Stimulated activated CD4-positive, alpha-beta T cell treated with anti-CD3 and anti-CD28 coated beads, TNF-alpha, amount 100 ng/mL, for 4 hours (primary cell): ENCODE measurements around the gene ZIM2.

Source experiments
- DNase-seq, 3 experiments: peaks; one replicate each; pipeline ENCODE4 v3.0.0-alpha.2; 2020; ENCODE audit warnings: low read depth in 3 of 3

The ZIM2 gene

DNA sequence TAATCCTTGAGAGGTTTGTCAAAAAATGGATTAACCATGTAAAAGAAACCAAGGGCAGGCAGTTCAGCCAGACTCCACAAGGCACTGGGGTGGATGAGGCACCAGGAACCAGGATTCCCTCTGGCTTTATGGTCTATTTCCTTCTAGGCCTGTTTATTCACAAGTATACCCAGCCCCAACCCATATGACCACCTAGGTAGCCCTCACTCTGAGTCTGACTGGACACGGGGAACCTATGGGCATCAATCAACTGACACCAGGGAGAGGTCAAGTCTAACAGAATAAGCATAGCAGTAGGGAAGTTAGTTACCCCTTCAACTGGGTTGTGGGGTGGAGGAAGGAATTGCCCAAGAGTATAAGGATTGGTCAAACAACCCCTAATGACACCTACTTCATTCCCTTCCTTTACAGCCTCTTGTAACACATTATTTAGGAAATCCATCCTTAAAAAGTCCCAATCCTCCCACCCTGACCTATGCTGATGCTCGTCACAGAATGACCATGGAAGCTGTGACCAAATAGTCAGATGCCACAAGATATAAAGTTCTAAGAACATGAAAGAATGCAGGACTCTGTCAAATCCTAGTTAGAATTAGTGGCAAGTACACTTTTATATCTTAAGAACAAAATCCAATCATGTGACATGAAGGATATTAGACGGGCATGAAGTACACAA is 31.7 kb downstream of the ZIM2 start:
- no peak for DNase-seq

DNA sequence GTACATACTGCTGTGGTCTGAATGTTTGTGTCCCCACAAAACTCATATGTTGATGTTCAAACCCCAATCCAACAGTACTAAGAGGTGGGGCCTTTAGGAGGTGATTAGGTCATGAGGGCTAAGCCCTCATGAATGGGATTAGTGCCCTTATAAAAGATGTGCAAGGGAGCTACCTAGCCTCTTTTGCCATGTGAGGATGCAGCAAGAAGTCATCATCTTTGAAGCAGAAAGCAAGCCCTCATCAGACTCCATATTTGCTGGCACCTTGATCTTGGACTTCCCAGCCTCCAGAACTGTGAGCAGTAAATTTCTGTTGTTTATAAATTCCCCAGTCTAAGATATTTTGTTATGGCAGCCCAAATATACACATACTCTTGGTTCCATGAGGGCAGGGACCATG is 33.9 kb downstream of the ZIM2 start:
- DNase-seq = no peak

DNA sequence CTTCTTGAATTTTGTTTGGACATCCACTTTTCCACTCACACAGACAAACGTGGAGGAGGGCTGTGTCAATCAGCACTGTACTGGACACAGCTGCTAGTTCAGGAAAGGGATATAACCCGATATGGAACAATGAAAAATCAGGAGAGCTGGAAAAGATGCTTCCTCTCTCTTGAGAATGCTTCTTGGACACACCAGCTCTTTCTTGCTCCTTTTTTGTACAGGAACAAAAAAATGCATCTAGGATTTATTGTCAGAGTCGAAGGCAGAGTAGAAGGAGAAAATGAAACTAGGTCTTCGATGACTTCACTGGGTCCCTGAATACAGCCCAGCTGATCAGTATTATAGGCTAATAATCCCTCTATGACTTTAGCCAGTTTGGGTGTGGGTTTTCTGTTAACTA is 62.2 kb downstream of the ZIM2 start:
- no peak for DNase-seq

DNA sequence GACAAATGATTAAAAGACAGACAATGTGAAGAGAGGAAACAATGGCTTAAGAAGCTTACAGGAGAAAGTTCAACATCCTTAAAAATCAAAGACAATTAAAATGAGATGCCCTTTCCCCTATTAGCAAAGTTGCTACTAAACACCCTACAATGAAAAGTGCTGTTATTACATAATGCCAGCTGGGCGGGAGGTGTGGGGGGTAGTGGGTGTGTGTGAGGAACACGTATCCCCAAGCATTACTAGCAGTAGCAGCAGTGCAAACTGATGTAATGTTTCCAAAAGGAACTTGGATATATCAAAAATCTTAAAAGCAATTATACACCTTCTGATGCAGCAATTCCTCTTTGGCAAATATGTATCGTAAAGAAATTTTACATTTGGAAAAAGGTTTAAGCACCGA is 70.9 kb downstream of the ZIM2 start:
- no peak for DNase-seq

DNA sequence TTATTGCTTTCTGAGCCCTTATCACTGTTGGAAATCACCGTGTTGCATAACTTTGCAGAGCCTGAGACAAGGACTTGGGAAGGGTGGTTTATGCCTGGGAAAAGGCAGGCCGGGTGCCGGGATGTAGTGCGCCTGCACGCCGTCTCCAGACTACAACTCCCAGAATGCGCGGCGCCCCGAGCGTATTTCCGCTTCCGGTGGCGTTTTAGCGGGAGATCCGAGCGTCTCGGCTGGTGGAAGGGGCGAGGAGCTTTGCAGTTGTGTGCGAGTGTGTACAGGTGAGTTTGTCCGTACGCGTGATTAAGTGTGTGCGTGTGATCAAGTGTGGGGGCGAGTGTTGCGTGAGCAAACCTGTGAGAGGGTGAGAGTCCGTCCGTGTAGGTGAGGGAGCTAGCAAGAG is 75.4 kb downstream of the ZIM2 start:
- DNase-seq = no peak

DNA sequence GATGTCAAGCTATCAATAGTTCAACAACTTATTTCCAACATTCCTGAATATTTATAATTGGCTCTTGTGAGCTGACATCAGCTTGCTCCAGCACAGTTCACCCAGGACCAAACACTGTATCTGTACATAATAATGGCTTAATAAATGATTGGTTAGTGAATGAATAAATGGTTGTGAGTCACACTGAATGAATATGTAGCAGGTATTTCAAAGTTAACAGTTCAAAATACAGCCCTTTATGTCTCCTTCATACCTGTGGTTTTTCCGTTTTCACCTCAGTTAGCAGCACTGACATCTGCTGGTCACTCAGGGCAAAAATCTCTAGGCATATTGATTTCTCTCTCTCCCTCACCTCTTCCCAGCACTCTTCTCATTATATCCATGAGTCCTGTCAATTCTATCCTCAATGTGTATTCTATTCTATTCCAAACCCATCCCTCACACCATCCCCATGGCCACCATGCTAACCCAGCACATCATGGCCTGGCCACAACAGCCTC is 76.3 kb downstream of the ZIM2 start:
- no peak for DNase-seq

DNA sequence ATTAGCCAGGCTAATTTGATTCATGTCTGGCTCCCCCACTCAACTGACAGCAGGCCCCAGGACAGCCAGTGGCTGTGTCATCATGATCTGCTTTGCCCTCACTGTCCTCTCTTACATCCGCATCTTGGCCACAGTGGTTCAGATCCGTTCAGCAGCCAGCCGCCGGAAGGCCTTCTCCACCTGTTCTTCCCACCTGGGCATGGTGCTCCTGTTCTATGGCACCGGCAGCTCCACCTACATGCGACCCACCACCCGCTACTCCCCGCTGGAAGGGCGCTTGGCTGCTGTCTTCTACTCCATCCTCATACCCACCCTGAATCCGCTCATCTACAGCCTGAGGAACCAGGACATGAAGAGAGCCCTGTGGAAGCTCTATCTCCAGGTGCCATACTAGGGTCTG is 79.7 kb downstream of the ZIM2 start:
- DNase-seq = no peak

DNA sequence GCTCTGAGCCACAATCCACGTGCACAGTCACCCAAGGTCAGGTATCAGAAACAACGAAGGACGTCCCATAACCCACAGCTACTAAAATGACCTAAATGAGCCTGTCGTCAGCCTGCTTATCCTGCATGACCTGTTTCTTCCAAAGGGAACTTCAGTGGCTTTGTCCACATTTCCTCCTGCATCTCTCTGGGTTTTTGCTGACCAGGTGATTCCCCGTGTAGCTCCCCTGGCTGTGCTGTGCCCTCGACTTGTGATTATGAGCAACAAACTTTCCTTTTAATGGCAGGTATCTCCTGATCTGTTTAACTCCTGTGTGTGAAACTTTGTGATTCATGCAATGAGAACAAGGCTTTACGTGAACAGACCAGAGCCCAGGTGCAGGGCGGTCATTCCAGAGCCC is 81.0 kb downstream of the ZIM2 start:
- DNase-seq = no peak

DNA sequence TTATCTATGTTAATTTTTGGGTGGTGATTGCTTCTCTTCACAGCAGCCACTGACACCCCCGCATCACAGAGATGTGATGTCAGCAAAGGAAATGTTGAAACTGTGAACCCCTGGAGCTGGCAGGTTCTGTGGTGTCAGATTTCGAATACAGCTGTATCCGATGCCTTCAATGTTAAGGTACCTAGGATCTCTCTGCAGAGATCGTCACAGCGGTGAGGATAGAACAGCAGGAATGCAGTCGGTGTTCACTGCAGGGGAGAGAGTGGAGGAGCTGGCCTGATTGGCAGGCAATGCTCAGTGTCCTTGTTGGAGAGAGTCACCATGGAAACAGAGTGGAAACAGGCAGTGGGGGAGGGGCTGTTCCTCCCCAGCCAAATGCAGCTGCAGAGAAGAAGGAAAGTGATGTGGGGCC is 89.4 kb downstream of the ZIM2 start:
- DNase-seq = no peak

DNA sequence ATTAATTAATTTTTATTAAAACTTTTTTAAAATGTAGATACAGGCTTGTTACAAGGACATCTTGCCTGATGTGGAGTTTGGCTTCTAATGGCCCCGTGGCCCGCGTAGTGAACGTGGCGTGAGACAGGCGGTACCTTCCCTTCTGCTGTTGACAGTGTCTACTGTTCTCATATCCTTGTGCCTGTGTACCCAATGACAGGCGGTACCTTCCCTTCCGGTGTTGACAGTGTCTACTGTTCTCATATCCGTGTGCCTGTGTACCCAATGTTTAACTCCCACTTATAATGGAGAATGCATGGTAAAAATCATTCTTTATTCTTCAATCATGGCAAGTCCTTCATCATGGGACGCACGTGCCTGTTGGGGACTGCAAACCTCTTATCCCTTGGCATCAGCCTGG is 89.9 kb downstream of the ZIM2 start:
- no peak for DNase-seq

DNA sequence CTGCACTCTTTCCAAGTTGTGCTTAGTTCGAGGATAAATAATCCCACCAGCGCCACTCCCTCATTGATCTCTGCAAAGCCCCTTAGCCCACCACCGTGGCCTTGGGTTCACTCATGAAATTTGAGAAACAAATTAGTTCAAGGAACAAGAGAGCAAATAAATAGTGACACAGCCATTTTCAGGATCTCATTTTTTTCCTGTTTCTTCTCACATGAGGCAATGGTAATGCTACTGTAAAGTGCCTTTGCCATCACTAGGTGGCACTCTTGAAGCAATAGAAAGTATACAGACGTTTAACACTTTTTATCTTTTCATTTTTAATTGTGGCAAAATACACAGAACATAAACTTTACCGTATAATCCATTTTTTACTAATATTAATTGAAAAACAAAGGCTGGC is 92.1 kb downstream of the ZIM2 start:
- DNase-seq = no peak

DNA sequence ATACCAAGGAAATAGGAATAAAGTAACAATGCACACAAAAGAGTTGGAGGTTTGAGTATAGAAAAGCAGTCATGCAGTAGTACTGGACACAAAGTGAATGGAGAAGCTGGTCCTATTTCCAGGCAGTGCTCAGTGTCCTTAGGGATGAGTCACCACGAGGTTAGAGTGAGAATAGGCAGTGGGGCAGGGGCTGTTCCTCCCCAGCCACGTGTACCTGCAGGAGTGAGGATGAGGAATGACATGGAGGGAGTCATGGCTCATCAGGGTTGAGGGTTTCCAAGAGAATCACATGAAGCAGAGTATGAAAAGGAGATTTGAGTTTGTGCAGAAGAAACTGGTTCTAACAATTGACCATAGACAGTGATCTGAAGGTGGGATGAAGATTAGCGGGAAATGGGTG is 94.2 kb downstream of the ZIM2 start:
- no peak for DNase-seq

DNA sequence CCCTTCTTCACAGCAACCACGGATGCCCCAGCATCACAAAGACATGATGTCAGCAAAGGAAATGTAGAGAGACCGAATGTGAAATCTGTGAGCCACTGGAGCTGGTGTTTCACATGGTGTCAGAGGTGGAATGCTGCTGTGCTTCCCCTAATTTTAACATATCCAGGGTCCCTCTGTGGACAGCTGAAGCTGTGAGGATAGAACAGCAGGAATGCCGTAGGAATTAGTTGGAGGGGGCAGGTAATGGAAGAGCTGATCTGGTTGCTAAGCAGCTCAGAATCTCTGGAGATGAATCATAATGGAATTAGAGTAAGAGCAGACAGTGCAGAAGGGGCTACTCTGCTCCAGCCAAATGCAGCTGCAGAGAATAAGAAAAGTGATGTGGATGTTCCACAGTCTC is 100.0 kb downstream of the ZIM2 start:
- no peak for DNase-seq

DNA sequence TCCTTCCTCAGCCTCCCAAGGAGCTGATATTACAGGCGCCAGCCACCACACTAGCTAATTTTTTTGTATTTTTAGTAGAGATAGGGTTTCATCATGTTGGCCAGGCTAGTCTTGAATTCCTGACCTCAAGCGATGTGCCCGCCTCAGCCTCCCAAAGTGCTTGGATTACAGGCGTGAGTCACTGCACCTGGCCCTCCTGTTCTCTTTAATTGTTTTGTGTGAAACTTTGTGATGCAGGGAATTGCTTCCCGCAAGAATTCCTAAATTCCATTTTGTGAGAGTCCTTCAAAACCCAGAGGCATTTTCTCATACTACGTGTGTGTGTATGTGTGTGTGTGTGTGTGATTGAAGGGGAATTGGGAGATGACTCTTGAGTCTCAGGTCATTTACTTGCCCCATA is 104.0 kb downstream of the ZIM2 start:
- DNase-seq = no peak

DNA sequence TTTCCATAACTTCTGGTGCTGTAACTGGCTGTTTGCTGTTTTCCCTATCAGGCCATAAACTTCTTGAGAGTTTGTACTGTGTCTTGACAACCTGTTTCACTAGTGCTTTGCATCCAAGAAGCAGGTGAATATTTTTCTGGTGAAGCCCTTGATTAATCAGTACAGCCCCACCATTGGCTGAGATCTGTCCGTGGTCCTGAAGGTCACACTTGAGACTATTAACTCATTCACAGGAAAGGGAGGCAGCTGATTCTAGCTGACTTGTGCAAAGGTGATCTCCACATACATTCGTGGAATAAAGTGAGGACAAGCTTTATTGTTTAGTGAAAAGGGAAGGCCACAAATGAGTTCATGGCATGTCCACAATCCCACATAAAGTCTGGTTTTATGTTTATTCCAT is 107.5 kb downstream of the ZIM2 start:
- no peak for DNase-seq

DNA sequence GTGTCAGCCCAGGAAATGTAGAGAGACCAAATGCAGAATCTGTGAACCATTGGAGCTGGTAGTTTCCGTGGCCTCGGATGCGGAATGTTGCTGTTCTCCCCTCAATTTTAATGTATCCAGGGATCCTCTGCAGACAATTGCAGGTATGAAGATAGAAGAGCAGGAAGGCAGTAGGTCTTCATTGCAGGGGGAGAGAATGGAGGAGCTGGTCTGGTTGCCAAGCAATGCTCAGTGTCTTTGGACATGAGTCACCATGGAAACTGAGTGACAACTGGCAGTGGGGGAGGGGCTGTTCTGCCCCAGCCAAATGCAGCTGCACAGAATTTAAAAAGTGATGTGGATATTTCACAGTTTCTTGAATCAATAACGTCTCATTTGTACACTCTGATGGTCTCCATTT is 112.8 kb downstream of the ZIM2 start:
- DNase-seq = no peak

DNA sequence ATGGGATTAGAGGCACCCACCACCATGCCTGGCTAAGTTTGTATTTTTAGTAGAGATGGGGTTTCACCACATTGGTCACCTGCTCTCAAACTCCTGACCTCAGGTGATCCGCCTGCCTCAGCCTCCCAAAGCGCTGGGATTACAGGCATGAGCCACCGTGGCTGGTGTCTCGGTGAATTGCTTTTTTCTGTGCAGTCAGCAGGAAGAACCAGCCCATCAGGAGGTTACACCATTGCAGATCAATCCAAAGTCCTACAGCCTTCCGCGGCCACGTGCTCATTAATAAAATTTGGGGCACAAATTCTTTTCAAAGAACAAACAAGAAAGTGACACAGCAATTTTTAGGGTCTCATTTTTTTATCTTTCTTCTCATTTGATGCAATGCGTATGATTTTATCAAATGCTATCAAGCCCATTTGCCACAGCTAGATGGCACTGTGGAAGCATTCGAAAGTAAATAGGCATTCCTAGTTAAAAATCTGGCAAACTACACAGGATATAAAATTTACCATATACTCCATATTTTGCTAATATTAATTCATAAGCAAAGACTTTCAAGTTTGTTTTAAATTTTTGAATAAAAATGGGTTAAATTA is 114.6 kb downstream of the ZIM2 start:
- DNase-seq = no peak
